ENCODE results near the gene SCAF1.
"Not testable (repeated sequence)": the region's sequence is repeated elsewhere in the genome, so short reads cannot be mapped to it uniquely, and the experiment has no call there.

Gene SCAF1

DNA sequence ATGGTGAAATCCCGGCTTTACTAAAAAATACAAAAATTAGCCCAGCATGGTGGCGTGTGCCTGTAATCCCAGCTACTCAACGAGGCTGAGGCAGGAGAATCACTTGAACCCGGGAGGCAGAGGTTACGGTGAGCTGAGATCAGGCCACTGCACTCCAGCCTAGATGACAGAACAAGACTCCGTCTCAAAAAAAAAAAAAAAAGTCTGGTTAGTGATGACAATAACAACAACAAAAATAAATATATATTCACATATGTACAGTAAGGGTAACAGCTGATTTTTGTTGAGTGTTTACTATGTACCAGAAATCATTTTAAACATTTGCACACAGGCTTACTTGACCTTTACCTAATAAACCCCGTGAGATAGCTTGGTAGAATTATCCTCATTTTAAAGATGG is 25.1 kb upstream of the SCAF1 start:
- no peak for DNase-seq

DNA sequence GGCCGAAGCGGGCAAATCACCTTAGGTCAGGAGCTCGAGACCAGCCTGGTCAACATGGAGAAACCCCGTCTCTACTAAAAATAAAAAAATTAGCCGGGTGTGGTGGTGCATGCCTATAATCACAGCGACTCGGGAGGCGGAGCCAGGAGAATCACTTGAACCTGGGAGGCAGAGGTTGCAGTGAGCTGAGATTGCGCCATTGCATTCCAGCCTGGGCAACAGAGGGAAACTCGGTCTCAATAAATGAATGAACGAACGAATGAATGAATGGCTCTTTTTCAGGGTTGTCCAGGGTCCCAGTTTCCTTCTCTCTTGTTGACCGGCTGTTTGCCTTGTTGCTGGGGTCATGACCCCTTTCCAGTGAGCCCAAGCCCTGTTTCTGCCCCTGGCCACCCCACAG is 24.1 kb upstream of the SCAF1 start:
- not testable (repeated sequence) for DNase-seq

DNA sequence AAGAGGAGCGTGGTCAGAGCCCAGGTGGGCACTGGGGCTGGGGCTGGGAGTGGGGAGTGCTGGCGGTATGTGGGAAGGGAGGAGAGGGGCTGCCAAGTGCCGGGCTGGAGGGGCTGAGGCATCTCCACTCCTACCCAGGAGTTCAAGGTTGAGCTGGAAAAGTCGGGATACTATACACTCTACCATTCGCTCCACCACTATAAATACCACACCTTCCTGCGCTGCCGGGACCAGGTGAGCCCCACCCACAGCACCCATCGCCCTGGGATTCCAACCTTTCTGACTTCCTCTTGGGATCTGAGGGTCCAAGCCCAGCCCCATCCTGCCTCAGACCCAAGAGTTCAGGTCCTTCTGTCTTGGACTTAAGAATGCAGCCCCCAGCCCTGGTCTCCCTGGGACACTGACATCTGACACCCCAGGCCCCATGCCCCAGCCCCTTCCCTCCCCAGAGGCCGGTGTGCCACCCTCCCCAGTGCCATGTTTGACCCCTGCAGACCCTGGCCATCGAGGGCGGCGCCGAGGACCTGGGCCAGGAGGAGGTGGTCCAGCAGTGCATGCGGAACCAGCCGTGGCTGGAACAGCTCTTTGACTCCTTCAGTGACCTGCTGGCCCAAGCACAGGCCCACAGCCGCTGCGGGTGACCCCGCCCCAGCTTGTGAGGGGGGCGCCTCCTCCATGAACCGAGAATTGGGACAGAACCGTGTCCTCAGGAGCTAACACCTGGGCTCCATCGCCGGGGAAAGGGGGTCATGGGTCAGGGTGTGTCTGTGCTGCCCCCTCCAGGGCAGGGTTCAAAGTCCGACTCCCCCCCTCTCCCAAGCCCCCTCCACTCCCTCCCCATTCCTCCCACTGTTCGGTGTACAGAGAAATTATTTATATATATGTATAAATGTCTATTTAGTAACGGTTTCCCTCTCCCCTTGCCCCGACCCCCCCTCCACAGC is 16.8 kb upstream of the SCAF1 start:
- DNase-seq: no peak

DNA sequence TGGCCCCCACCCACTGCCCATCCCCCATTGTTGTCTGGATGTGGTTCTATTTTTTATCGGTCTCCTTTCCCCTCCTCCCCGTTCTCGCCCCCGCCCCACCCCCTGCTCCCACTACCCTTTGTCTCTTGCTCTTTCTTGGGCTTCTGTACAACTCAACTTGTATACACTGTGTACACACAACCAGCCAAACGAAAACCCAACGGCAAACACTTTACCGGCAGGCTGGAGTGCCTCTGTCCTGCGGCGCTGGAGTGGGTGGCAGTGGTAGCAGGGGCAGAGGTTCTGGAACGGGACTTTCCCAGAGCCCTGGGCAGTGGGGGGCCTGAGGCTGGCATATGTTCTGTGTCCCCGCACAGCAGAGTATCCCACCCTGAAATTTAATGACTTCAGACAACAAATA is 15.8 kb upstream of the SCAF1 start:
- no peak for DNase-seq

DNA sequence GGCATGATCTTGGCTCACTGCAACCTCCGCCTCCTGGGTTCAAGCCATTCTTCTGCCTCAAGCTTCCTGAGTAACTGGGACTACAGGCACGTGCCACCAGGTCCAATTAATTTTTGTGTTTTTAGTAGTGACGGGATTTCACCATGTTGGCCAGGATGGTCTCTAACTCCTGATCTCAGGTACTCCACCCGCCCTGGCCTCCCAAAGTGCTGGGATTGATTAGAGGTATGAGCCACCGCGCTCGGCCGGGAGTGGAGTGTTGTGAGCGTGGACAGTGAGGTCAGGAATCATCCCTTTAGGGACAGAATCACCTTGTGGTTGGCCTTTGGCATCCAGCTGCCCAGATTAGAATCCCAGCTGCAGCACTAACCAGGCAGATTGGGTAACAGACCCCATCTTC is 12.3 kb upstream of the SCAF1 start:
- no peak for DNase-seq

DNA sequence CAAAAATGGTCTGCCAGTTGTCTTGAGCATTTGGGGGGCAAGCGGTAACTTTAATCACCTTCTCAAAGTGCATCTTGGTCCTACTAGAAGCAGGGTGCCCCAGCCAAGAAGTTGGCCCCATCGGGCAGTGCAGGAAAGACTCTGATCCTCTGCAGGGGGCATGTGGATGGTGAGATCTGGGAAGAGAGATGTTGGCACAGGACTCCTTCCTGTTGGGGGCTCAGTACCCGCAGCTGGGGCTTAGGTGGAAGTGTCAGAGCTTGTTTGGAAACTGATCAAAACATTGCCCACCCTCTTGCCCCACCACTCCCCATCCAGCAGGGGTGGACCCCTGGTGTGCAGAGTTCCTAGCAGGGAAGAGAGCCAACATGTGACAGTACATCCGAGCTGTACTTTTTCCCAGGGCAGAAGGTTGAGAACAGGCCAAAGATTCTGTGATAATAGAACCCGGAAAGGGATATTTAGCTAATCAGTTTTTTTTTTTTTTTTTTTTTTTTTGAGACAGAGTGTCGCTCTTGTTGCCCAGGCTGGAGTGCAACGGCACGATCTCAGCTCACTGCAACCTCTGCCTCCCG is 10.9 kb upstream of the SCAF1 start:
- DNase-seq: no peak

DNA sequence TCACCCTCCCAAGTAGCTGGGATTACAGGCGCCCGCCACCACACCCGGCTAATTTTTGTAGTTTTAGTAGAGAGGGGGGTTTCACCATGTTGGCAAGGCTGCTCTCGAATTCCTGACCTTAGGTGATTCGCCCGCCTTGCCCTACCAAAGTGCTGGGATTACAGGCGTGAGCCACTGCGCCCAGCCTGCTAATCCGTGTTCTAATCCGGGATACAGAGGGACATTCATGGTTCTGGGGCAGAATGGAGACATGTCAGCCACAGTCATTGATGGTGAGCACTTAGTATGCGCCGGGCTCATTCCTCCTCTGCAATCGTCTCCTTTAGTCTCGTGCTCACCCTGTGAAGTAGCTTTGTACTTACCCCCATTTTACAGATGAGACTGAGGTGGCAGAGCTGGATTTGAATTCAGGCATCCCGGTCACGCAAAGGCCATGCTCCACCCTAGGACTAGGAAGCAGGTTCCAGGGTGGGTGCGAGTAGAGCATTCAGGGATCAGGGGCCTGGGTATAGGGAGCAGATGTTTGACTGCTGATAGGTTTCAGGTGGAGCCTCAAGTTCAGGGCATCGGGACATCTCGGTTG is 10.3 kb upstream of the SCAF1 start:
- no peak for DNase-seq

DNA sequence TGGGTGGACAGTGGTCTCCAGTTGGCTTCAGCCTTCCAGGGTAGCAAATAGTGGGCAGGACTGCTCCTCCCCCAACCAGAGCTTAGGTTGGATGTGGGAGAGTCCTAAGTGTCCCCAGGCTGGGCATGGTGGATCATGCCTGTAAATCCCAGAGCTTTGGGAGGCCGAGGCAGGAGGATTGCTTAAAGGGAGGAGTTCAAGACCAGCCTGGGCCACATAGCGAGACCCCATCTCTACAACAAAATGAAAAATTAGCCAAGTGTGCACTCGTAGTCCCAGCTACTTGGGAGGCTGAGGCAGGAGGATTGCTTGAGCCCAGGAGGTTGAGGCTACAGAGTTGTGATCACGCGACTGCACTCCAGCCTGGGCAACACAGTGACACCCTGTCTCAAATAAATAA is 9.4 kb upstream of the SCAF1 start:
- no peak for DNase-seq

DNA sequence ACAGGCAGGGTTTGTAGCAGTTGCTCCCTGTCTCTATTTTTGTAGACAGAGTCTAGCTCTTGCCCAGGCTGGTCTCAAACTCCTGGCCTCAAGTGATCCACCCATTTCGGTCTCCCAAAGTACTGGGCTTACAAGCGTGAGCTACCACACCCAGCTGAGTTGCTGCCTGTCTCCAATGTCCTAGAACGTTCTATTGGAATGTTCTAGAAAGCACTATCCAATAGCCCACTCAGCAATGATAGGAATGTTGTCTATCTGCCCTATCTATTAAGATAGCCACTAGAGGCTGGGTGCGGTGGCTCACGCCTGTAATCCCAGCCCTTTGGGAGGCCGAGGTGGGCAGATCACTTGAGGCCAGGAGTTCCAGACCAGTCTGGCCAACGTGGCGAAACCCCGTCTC is 8.7 kb upstream of the SCAF1 start:
- not testable (repeated sequence) for DNase-seq

DNA sequence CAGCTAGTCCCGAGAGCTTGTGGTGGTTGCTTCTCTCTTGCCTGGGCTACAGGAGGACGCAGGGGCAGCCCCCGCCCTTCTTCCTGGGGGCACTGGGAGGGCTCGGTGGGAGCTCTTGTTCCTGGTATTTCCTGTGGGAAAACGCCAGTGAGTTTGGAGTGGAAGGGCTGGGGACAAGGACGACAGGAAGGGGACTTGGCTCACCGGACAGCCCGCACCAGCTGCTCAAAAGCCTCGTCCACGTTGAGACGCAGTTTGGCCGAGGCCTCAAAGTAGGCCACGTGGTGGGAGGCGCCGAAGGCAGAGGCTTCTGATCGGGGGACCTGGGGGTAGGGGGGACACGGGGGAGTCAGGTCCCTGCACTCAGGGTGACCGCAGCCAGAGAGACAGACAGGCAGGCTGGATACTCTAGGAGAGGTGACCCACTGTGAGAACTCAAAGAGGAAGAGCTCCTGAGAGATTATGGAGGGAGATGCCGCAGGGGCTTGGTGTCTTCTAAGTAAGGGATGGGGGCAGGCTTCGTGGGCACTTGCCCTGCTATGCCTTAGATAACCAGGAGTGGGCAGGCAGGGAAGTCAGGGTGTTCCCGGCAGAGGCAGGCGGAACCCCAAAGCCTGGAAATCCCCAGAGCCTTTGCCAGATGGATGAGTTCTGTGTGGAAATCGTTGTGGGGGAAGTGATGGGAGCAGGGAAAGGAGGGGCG is 6.3 kb upstream of the SCAF1 start:
- no peak for DNase-seq

DNA sequence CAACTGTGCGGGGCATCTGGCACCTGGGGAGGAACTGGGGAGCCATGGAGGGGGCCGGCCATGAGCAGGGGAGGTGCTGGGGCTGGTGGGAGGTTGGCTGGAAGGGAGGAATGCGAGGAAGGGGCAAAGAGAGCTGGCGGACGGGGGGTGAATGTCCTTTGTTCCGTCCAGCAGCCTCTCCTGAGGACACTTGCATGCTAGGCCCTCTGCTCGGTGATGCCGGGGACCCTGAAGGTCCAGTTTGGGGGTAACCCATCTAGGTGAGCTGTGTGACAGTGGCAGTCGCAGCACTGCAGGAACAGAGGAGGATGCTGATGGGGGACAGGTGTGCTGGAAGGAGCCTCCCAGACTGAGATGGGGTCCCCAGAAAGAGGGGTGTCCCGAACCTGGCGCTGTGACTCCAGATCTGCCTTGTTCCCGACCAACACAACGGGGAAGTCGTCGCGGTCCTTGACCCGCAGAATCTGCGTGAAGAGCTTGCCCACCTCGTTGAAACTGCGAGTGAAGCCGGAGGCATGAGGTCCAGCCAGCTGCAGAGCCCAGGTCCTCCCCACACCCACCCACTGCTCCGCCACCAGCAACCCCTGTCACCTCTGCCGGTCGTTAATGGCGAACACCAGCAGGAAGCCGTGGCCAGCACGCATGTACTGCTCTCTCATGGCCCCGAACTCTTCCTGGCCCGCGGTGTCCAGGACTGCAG is 5.6 kb upstream of the SCAF1 start:
- DNase-seq: no peak

DNA sequence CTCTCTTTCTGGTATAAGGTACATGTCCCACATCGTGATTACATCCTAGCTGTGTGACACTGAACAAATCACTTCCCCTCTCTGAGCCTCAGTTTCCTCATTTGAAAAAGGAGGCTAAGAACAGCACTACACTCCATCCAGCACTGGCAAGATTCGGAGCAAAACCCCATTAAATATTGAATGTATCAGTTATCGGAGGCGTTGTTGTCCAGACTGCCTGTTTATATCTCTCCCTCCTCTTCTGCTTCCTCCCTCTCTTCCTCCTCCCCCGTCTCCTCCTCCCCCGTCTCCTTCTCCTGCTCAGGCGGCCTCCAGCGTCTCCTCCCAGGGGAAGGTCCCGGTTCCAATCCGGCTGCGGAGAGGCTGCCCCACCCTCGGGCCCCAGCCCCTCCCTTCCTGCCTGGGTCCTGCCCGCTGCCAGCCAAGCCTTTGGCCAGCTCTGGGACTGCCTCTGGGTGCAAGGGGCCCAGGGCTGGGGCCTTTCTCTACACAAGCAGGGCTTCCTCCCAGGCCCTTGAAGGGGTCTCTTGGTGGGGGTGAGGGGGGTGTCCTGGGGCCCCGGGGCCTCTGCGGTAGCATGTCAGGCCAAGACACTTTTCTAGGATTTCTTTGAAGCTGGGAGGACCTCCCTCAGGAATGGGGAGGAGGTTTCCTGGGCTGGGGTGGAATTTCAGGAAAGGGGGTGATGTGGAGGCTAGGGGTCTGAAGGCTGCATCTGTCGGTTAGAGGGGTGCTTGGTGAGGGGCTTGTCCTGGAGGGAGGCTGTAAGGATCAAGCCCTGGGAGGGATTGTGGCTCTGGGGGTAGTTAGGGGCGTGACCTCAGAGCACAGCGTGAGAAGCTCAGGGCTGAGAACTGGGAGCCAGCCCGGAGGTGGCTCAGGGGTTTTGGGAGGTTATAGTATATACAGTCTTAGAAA is 3.9 kb upstream of the SCAF1 start:
- peak; percentile 83 for DNase-seq

DNA sequence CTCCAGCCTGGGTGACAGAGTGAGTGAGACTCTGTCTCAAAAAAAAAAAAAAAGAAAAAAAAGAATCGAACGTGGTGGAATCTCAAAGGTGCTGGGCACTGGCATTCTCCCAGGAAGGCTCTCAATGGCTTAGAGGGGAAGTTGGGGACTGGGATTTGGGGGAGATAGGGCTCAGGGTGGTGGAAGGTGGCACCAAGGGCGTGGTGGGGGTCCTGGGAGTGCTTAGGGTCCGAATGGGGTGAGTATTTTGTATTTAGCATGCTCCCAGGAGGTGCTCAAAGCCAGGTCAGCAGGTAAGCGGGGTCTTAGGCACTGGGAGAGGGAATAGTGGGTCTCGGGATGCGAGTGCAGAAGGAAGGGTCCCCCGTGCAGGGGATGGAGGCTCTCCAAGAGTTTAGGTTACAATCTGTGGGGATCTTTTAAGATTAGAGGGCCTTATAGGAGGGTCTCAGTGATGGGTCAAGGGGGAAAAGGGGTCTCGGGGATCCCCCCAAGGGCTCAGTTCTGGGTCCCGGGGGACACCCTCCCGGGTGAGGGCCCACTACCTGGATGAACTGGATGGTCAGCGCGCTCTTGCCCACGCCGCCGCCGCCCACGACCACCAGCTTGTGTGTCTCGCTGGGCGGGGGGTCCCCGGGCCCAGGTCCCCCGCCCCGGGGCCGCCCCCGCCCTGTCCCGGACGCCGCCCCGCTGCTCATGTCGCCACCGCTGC is 2.5 kb upstream of the SCAF1 start:
- DNase-seq: no peak

DNA sequence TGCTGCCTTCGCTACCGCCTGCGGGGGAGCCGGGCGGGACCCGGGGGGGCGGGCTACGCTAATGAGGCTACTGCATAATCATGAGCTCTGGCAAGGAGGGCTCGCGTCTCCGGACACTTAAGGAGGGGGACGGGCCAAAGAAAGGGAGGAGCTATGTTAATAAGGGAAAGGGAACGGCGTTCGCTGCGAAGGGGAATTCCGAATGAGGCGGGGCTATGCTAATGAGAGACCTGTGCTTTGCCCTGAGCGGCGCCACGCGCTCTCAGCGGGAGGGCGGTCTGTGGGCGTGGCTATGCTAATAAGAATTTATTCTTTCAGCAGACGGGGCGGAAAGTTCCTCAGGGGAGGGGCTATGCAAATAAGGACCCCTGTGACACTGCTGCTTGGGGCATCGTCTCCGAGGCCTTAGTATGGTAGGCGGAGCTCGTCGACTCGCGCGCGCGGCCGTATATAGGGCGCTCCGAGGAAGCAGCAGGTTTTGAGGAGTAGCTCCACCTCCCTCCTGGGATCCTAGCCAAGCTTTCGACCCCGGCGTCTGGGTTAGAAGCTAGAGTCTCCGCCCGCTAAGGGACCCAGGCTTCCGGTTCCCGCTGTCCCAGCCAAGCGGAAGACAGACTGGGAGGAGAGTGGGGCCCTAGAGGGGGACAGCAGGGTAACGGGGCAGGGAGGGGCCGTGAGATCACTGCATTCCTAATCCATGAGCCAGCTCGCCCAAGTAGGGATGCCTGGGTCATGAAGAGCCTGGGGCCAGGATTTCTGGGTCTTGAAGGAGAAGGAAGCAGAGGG is 1.7 kb upstream of the SCAF1 start, which contains the start of gene RRAS:
Gene RRAS, minus strand, starts transcription at position 31 of the 786 bp plus-strand sequence. CDS start 45 bp downstream, outside the sequence.
- DNase-seq: peak; percentile 100

DNA sequence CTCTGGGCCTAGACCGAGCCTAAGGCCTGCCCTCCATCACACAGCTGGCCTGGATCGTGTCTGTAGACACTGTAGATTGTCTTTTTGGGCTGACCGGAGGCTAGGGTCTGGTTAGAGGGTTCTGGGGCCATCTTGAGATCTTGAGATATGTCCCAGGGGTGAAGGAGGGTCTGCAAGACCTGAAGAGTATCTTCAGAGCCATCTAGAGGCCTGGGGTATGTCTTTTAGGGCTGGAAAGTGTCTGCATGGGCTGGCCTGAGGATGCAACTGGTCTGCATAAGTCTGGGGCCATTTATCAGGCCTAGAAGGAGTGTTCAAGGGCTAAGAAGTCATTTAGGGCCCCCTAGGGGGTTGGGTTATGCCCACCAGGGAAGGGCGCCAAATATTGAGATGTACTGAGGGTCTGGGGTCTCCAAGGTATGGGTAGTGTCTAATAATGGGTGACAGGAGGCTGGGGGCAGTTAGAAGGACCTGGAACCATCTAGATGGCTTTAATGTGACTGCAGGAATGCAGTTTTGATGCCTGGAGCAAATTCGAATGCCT is 555 bp downstream of the SCAF1 start:
- no peak for DNase-seq

DNA sequence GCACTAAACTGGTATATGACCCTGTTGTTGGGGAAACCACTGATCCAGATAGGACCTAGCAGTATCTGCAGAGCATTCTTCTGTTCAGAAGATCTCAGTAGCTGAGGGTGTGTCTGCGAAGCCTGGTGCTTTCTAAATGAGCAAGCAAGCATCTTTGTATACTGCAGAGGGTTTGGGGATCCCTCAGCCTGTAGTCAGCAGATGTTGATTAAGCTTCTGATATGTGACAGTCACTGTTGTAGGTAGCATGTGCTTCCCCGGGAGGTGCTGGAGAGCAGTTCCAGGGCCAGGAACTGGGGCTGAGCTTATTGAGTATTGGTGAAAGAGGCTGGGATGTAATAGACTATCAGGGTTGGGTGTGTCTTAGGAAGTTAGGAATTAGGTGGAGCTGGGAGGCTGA is 1.5 kb downstream of the SCAF1 start:
- DNase-seq: no peak

DNA sequence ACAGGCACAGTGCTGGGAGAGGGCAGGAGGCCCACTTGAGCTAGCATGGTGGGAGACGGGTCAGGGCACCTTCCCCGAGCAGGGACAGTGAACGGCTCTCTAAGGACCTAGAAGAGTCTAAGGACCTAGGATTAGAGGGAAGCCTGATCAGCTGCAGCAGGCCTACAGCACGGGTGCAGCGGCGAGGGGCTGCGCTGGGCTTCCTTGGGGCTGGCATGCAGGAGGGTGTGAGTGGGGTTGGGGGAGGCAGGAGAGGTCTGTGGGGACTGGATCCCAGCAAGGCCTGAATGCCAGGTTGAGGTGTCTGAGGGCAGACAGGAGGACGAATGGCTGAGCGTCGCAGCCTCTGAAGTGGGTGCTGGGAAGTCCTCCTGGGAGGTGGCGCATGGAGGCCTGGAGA is 3.6 kb downstream of the SCAF1 start:
- DNase-seq: no peak

DNA sequence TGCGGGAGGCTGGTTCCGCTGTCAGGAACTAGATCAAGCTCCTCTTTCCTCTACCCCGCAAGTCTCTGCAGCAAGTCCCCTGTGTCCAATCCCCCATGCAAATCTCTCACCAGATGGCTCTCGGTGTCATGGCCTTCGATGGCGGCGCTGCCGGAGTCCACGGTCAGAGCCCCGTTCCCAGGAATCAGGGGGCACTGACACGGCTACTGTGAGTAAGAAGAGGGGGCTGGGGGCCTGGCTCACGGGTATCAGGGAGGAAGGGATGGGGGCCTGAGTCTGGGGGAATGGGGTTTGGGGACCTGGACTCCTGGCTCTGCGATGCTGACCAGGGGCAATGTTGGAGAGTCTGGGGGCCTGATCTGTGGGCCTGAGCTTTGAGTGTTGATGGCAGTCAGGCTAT is 4.0 kb downstream of the SCAF1 start:
- DNase-seq: no peak

DNA sequence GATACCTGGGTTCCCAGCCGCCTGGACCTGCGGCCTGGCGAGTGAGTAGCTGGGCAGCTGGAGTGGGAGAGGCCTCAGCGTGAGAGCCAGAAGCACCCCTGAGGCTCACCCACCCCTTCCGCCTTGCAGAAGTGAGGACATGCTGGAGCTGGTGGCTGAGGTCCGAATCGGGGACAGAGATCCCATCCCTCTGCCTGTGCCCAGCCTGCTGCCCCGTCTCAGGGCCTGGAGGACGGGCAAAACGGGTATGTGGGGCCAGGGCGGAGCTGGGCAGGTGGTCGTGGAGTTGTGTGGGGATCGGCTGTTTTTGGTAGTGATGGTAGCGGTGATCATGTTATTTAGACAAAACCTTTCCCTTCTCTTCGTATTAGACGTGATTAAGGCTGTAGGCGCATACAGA is 4.6 kb downstream of the SCAF1 start:
- DNase-seq: no peak

Data from femur (tissue), 1 donor.